Measurements from ENCODE around the gene HTT. TPM values are rescaled to one million over a fixed set of nuclear protein-coding genes. Genes with fewer than 3 reads are reported as not detected.

The HTT gene
- total RNA-seq, 1 experiment from 2014 or later, result 37.4 TPM

GRCh38 chr4:3283916-3284315, 209.4 kb downstream of the HTT start:
- intact Hi-C loops (cut with micrococcal nuclease), result no loop called here
- RAD21 ChIA-PET (ENCODE audit: low non-redundant PET in 1 of 2, low total read pairs in 2 of 2, uncharacterized antibody in 2 of 2, unreplicated experiment in 2 of 2), result no interaction called here
- Histone ChIP-seq H3K27ac (ENCODE audit: low read depth, low read length) (no peak overlapping the region), H3K9ac (ENCODE audit: low read length) (no peak overlapping the region), H3K9me2 (ENCODE audit: insufficient read depth) (no peaks in the 10 kb centered on the region), H4K20me1 (ENCODE audit: insufficient read depth) (no peaks in the 10 kb centered on the region), H2AFZ (ENCODE audit: low read depth, low read length, poor library complexity, severe bottlenecking) (no peak overlapping the region), H3K79me2 (ENCODE audit: insufficient read depth, low read length) (no peaks in the 10 kb centered on the region), H3K36me3 (ENCODE audit: control insufficient read depth in 1 of 2, insufficient read depth in 2 of 2, low read length in 2 of 2) (no peaks in the 10 kb centered on the region), H3K4me1 (ENCODE audit: control insufficient read depth in 1 of 2, insufficient read depth in 2 of 2, low read length in 2 of 2) (no peaks in the 10 kb centered on the region), H3K4me2 (ENCODE audit: low read length) (no peak overlapping the region), H3K4me3 (replicated peaks in 1 of 2; ENCODE audit: low read depth in 1 of 2, low read length in 2 of 2) (no peak overlapping the region), H3K9me3 (ENCODE audit: control insufficient read depth in 1 of 2, insufficient read depth in 1 of 2, low read depth in 1 of 2, low read length in 2 of 2) (no peaks in the 10 kb centered on the region), H3K27me3 (ENCODE audit: insufficient read depth, low read length) (no peaks in the 10 kb centered on the region)
- no peak for ATAC-seq
- CTCF ChIA-PET, result no interaction called here
- DNase-seq (ENCODE audit: low read depth, low spot score), result no peak
- TF ChIP-seq RAD21 (IDR thresholded peaks at IDR 0.05; ENCODE audit: low read depth) (no peak), ZFX (IDR thresholded peaks at IDR 0.05) (no peak), FOSL1 (IDR thresholded peaks at IDR 0.05; ENCODE audit: low read depth) (no peak), POLR2AphosphoS5 (IDR thresholded peaks at IDR 0.05; ENCODE audit: low read depth, low read length) (no peak), TCF7L2 (IDR thresholded peaks at IDR 0.05; ENCODE audit: borderline replicate concordance, extremely low read depth, insufficient read depth, insufficient read length) (no peak), CEBPB (IDR thresholded peaks at IDR 0.05; ENCODE audit: low read depth) (no peak), EZH2 (IDR thresholded peaks at IDR 0.05) (no peak), SP1 (IDR thresholded peaks at IDR 0.05; ENCODE audit: low read depth) (no peak), JUND (IDR thresholded peaks at IDR 0.05) (no peak), CTCF (IDR thresholded peaks at IDR 0.05 in 2 of 3, conservative IDR thresholded peaks at IDR 0.05 in 1 of 3; ENCODE audit: borderline replicate concordance in 1 of 3, insufficient read depth in 1 of 3, low read depth in 2 of 3, low read length in 2 of 3) (no peak), CBX3 (IDR thresholded peaks at IDR 0.05; ENCODE audit: low read depth) (no peak), ATF3 (IDR thresholded peaks at IDR 0.05) (no peak), EZH2phosphoT487 (IDR thresholded peaks at IDR 0.05; ENCODE audit: borderline replicate concordance) (no peak), MAX (IDR thresholded peaks at IDR 0.05) (no peak), EGR1 (IDR thresholded peaks at IDR 0.05; ENCODE audit: low read depth) (no peak), REST (IDR thresholded peaks at IDR 0.05; ENCODE audit: low read depth) (no peak)
- no TSS peak for BruUV-seq (replicated peaks)
- POLR2A ChIA-PET, result no interaction called here
